Measurements from ENCODE around the gene RHBDL1. TPM values are rescaled to one million over a fixed set of nuclear protein-coding genes. Genes with fewer than 3 reads are reported as not detected.

RHBDL1 gene
- total and polyA plus RNA-seq, 2 donors = 3.1 to 5.1 TPM

DNA sequence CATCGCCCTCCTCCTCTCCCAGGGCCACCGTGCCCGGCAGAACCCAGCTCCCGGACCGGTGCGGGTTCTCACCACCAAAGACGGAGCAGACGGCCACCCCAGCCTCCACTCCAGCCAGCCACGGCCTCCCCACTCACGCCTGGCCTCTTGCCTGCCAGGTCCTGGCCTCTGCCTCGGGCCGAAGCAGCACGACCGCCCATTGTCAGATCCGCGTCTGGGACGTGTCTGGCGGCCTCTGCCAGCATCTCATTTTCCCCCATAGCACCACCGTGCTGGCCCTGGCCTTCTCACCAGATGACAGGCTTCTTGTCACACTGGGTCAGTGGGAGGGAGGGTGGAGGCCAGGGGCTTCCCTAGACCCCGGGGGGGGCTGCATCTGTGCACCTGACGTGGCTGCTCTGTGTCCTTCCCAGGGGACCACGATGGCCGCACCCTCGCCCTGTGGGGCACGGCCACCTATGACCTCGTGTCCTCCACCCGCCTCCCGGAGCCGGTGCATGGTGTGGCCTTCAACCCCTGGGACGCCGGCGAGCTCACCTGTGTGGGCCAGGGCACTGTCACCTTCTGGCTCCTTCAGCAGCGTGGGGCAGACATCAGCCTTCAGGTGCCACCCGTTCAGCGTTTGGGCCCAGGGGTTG is 14.2 kb upstream of the RHBDL1 start:
- H3K4me1 ChIP-seq (ENCODE audit: control insufficient read depth in 2 of 2, insufficient read depth in 2 of 2, low read length in 2 of 2) = no peaks in the 10 kb centered on the region
- peaks cover 16 to 34% of the 10 kb centered on the region in 2 donors for H3K36me3 ChIP-seq (ENCODE audit: control insufficient read depth in 2 of 2, insufficient read depth in 2 of 2, low read length in 1 of 2)
- WGBS = 88% methylated on average over 35 of the region's 35 CpGs
- H3K27me3 ChIP-seq (ENCODE audit: control insufficient read depth in 2 of 2, insufficient read depth in 1 of 2, low read length in 1 of 2) = no peaks in the 10 kb centered on the region
- no peak overlapping the region for H3K4me3 ChIP-seq (ENCODE audit: low read length in 2 of 2)
- no peak for DNase-seq (ENCODE audit: low read depth in 6 of 9, low spot score in 9 of 9)
- H3K9me3 ChIP-seq (ENCODE audit: control insufficient read depth in 2 of 2, insufficient read depth in 1 of 2, low read length in 1 of 2) = no peaks in the 10 kb centered on the region
- no peak overlapping the region for H3K27ac ChIP-seq (ENCODE audit: low read depth in 1 of 2, low read length in 1 of 2)

DNA sequence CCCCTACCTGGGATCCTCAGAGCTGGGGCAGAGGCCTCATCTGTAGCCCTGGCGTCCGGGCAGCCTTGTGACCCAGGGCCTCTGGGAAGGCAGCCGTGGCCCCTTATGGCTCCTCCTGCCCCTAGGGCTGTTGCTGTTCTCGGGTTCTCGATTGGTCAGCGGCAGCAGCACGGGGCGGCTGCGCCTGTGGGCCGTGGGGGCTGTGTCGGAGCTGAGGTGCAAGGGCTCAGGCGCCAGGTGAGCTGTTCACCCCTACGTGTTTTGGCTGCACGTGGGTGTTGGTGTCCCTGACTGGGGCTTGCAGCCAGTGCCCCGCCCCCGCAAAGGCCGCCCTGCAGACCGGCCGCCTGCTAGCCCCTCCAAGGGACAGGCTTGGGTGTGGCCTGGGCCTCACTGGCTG is 13.4 kb upstream of the RHBDL1 start:
- Histone ChIP-seq H3K4me1 (ENCODE audit: control insufficient read depth in 2 of 2, insufficient read depth in 2 of 2, low read length in 2 of 2) (no peaks in the 10 kb centered on the region), H3K4me3 (ENCODE audit: low read length in 2 of 2) (no peak overlapping the region), H3K27me3 (ENCODE audit: control insufficient read depth in 2 of 2, insufficient read depth in 1 of 2, low read length in 1 of 2) (no peaks in the 10 kb centered on the region), H3K9me3 (ENCODE audit: control insufficient read depth in 2 of 2, insufficient read depth in 1 of 2, low read length in 1 of 2) (no peaks in the 10 kb centered on the region), H3K27ac (ENCODE audit: low read depth in 1 of 2, low read length in 1 of 2) (no peak overlapping the region), H3K36me3 (ENCODE audit: control insufficient read depth in 2 of 2, insufficient read depth in 2 of 2, low read length in 1 of 2) (peaks cover 15 to 27% of the 10 kb centered on the region in 2 donors)
- DNase-seq (ENCODE audit: low read depth in 6 of 9, low spot score in 9 of 9) = no peak
- WGBS = 98% methylated on average over 19 of the region's 19 CpGs

DNA sequence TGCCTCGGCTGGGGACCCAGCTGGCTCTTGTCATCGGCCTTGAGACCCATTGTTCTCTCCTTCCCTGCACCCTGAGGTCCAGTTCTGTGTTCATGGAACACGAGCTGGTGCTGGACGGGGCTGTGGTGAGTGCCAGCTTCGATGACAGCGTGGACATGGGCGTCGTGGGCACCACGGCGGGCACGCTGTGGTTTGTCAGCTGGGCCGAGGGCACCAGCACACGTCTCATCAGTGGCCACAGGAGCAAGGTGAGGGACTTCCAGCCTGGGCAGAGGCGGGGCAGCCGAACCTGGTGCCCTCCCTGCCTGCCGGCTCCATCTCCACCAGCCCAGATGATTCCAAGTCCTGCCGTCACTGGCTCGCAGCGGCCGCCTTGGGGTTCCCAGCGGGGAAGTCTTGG is 12.9 kb upstream of the RHBDL1 start:
- Histone ChIP-seq H3K27ac (ENCODE audit: low read depth in 1 of 2, low read length in 1 of 2) (no peak overlapping the region), H3K27me3 (ENCODE audit: control insufficient read depth in 2 of 2, insufficient read depth in 1 of 2, low read length in 1 of 2) (no peaks in the 10 kb centered on the region), H3K4me1 (ENCODE audit: control insufficient read depth in 2 of 2, insufficient read depth in 2 of 2, low read length in 2 of 2) (peaks cover 2 to 4% of the 10 kb centered on the region in 2 donors), H3K4me3 (ENCODE audit: low read length in 2 of 2) (no peak overlapping the region), H3K36me3 (ENCODE audit: control insufficient read depth in 2 of 2, insufficient read depth in 2 of 2, low read length in 1 of 2) (peaks cover 13 to 22% of the 10 kb centered on the region in 2 donors), H3K9me3 (ENCODE audit: control insufficient read depth in 2 of 2, insufficient read depth in 1 of 2, low read length in 1 of 2) (no peaks in the 10 kb centered on the region)
- over 99% methylated on average over 21 of the region's 21 CpGs for WGBS
- no peak for DNase-seq (ENCODE audit: low read depth in 6 of 9, low spot score in 9 of 9)

DNA sequence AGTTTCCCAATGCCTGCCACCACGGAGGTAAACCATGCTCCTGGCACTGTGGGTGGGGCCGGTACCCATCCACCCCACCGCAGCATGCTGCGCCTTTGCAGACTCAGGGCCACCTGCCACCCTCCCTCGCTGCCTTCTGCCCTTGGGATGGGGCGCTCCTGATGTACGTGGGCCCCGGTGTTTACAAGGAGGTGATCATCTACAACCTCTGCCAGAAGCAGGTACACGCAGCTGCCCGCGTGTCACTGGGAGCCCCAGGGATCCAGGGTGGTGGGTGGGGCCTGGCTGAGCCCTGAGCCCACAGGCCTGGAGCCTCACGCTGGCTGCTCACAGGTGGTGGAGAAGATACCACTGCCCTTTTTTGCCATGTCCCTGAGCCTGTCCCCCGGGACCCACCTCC is 8.9 kb upstream of the RHBDL1 start:
- H3K27me3 ChIP-seq (ENCODE audit: control insufficient read depth in 2 of 2, insufficient read depth in 1 of 2, low read length in 1 of 2) = no peaks in the 10 kb centered on the region
- H3K27ac ChIP-seq (ENCODE audit: low read depth in 1 of 2, low read length in 1 of 2) = no peak overlapping the region
- H3K36me3 ChIP-seq (ENCODE audit: control insufficient read depth in 2 of 2, insufficient read depth in 2 of 2, low read length in 1 of 2) = peaks cover 30 to 33% of the 10 kb centered on the region in 2 donors
- no peak overlapping the region for H3K4me3 ChIP-seq (ENCODE audit: low read length in 2 of 2)
- no peak for DNase-seq (ENCODE audit: low read depth in 6 of 9, low spot score in 9 of 9)
- H3K4me1 ChIP-seq (ENCODE audit: control insufficient read depth in 2 of 2, insufficient read depth in 2 of 2, low read length in 2 of 2) = peaks cover 8 to 12% of the 10 kb centered on the region in 2 donors
- WGBS = 95% methylated on average over 13 of the region's 13 CpGs
- no peaks in the 10 kb centered on the region for H3K9me3 ChIP-seq (ENCODE audit: control insufficient read depth in 2 of 2, insufficient read depth in 1 of 2, low read length in 1 of 2)

DNA sequence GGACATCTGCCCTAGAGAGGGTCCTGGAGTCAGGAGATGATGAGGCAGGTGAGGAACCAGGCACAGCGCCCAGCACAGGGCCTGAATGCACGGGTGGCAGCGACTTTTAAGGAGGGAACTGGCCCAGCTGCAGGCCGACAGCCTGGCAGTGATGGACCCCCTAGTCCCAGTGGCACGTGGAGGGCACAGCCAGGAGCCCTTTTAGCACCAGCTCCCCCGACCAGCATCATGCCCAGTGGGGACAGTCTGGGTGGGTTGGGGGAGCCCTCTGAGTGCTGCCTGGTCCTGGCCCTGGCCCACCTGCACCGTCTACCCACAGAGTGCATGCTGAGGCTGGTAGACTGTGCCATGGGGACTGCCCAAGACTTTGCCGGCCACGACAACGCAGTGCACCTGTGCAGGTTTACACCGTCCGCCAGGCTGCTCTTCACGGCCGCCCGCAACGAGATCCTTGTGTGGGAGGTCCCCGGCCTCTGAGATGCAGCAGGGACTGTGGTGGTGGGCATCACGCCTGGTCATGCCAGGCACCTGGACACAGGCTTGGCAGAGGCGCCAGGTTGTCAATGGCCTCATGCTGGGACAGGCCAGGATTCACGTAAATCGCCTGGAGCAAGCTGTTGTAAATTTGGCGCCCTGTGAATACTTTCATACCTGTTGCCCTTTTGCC is 8.2 kb upstream of the RHBDL1 start:
- 92% methylated on average over 22 of the region's 22 CpGs for WGBS
- peaks cover 37% of the 10 kb centered on the region in 2 donors for H3K36me3 ChIP-seq (ENCODE audit: control insufficient read depth in 2 of 2, insufficient read depth in 2 of 2, low read length in 1 of 2)
- H3K4me1 ChIP-seq (ENCODE audit: control insufficient read depth in 2 of 2, insufficient read depth in 2 of 2, low read length in 2 of 2) = peaks cover 8 to 12% of the 10 kb centered on the region in 2 donors
- peak overlapping the region; percentile 72 to 91 for H3K4me3 ChIP-seq (ENCODE audit: low read length in 2 of 2)
- peak overlapping the region; percentile 36 to 68 for H3K27ac ChIP-seq (ENCODE audit: low read depth in 1 of 2, low read length in 1 of 2)
- H3K27me3 ChIP-seq (ENCODE audit: control insufficient read depth in 2 of 2, insufficient read depth in 1 of 2, low read length in 1 of 2) = no peaks in the 10 kb centered on the region
- no peaks in the 10 kb centered on the region for H3K9me3 ChIP-seq (ENCODE audit: control insufficient read depth in 2 of 2, insufficient read depth in 1 of 2, low read length in 1 of 2)
- DNase-seq (ENCODE audit: low read depth in 6 of 9, low spot score in 9 of 9) = no peak

DNA sequence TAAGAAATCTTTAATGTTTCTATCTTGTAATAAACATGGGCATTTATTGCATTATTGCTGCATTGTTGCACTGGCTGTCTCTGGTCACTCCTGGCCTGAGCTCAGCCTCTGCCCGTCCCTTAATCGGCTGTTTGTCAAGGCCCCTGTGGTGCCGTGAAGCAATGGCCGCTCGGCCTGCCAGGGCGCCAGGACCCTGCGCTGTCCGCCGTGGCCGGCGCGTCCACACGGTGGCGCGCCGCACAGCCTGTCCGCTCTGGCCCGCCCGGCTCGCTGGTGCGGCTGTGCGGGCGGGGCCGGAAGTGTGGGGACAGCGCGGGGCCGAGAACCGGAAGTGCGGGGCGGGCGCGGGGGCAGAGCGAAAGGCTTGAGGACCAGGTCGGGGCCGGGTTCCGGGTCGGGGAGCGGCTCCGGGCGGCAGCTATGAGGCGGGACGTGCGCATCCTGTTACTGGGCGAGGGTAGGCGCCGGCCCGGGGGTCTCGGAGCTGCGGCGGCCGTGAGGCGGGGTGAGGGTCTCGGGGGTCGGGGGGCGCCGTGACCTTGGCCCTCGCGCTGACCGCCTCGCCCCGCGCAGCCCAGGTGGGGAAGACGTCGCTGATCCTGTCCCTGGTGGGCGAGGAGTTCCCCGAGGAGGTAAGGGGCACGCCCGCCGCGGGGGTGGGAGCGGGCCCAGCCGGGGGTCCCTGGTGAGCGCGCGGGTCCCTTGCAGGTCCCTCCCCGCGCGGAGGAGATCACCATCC is 7.5 kb upstream of the RHBDL1 start, which contains the start of gene RHOT2:
Gene RHOT2, plus strand, starts transcription at position 353 of the 739 bp plus-strand sequence. Its CDS starts 68 bp downstream, at position 421.
- H3K27me3 ChIP-seq (ENCODE audit: control insufficient read depth in 2 of 2, insufficient read depth in 1 of 2, low read length in 1 of 2) = no peaks in the 10 kb centered on the region
- H3K4me3 ChIP-seq (ENCODE audit: low read length in 2 of 2) = peak within 1 kb of the TSS; percentile 72 to 91
- WGBS = under 1% methylated on average over 78 of the region's 78 CpGs
- H3K36me3 ChIP-seq (ENCODE audit: control insufficient read depth in 2 of 2, insufficient read depth in 2 of 2, low read length in 1 of 2) = peaks cover 39% of the 10 kb centered on the region in 2 donors
- H3K4me1 ChIP-seq (ENCODE audit: control insufficient read depth in 2 of 2, insufficient read depth in 2 of 2, low read length in 2 of 2) = peaks cover 8 to 12% of the 10 kb centered on the region in 2 donors
- H3K27ac ChIP-seq (ENCODE audit: low read depth in 1 of 2, low read length in 1 of 2) = peak within 1 kb of the TSS; percentile 36 to 89
- DNase-seq (ENCODE audit: low read depth in 6 of 9, low spot score in 9 of 9) = peak in 7 of 9 donors; percentile 67 to 91 (median 81)
- no peaks in the 10 kb centered on the region for H3K9me3 ChIP-seq (ENCODE audit: control insufficient read depth in 2 of 2, insufficient read depth in 1 of 2, low read length in 1 of 2)

DNA sequence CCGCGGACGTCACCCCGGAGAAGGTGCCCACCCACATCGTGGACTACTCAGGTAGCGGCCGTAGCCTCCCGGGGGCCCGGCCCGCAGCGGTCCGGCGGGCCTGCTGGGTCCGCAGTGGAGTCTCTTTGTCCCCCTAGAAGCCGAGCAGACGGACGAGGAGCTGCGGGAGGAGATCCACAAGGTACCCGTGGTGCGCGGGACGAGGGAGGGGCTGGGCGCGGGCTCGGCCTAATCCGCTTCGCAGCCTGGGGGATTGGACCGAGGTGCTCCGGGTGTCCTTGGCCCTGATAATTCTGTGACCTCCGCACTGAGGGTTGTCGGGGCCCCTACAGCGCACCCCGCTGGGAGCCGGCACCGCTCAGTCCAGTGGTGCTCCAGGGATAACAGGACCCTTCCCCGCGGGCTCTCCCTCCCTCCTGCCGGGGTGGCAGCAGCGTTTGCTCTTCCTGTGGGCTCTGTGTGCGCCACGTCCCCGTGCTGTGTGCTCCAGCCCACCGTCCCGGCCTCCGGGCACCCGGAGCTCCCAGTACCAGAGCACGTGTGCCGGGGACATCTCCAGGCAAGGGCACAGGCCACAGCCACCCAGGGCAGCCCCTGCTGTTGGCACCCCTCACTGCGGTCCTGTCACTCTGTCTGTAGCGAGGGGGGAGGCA is 6.8 kb upstream of the RHBDL1 start:
- peak overlapping the region in 1 of 2 donors; percentile 89 for H3K27ac ChIP-seq (ENCODE audit: low read depth in 1 of 2, low read length in 1 of 2)
- H3K27me3 ChIP-seq (ENCODE audit: control insufficient read depth in 2 of 2, insufficient read depth in 1 of 2, low read length in 1 of 2) = no peaks in the 10 kb centered on the region
- peak overlapping the region; percentile 72 to 91 for H3K4me3 ChIP-seq (ENCODE audit: low read length in 2 of 2)
- WGBS = 12% methylated on average over 50 of the region's 50 CpGs
- H3K36me3 ChIP-seq (ENCODE audit: control insufficient read depth in 2 of 2, insufficient read depth in 2 of 2, low read length in 1 of 2) = peaks cover 45 to 46% of the 10 kb centered on the region in 2 donors
- no peaks in the 10 kb centered on the region for H3K9me3 ChIP-seq (ENCODE audit: control insufficient read depth in 2 of 2, insufficient read depth in 1 of 2, low read length in 1 of 2)
- H3K4me1 ChIP-seq (ENCODE audit: control insufficient read depth in 2 of 2, insufficient read depth in 2 of 2, low read length in 2 of 2) = peaks cover 8 to 12% of the 10 kb centered on the region in 2 donors
- no peak for DNase-seq (ENCODE audit: low read depth in 6 of 9, low spot score in 9 of 9)

DNA sequence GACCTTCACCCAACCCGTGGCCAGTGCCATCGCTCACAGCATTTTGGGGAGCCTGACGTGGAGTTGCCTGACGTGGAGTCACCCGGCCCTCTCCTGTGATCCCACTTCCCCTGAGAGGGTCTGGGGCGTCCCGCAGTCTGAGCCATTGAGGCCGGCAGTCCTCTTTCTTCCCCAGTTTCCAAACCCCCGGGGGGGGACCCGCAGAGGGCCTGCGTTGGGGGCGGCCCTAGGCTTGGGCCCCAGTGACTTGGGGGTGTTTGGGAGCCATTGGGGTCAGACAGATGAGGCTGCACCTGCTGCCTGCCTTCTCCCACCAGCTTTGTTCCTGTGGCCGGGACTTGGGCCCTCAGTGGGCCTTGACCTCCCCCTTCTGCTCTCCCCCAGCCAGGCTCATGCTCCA is 5.8 kb upstream of the RHBDL1 start:
- 97% methylated on average over 13 of the region's 13 CpGs for WGBS
- DNase-seq (ENCODE audit: low read depth in 6 of 9, low spot score in 9 of 9) = no peak
- Histone ChIP-seq H3K9me3 (ENCODE audit: control insufficient read depth in 2 of 2, insufficient read depth in 1 of 2, low read length in 1 of 2) (no peaks in the 10 kb centered on the region), H3K36me3 (ENCODE audit: control insufficient read depth in 2 of 2, insufficient read depth in 2 of 2, low read length in 1 of 2) (peaks cover 51 to 53% of the 10 kb centered on the region in 2 donors), H3K27ac (ENCODE audit: low read depth in 1 of 2, low read length in 1 of 2) (no peak overlapping the region), H3K4me1 (ENCODE audit: control insufficient read depth in 2 of 2, insufficient read depth in 2 of 2, low read length in 2 of 2) (peaks cover 8 to 12% of the 10 kb centered on the region in 2 donors), H3K27me3 (ENCODE audit: control insufficient read depth in 2 of 2, insufficient read depth in 1 of 2, low read length in 1 of 2) (peaks cover 3 to 8% of the 10 kb centered on the region in 2 donors), H3K4me3 (ENCODE audit: low read length in 2 of 2) (no peak overlapping the region)

All from thymus (tissue), 11 donors.